GM12891 (cell line): Measurements from ENCODE around the gene PPIL4.

Source experiments
- POLR2A ChIP-seq: IDR thresholded peaks from 2 replicates; pipeline ENCODE4 v1.6.1; 2011; ENCODE audit warnings: low read depth, low read length, control low read depth
- TAF1 ChIP-seq: IDR thresholded peaks from 2 replicates; pipeline ENCODE4 v1.6.1; 2011; ENCODE audit warnings: low read depth, low read length, control low read depth

GRCh38 chr6:149558029-149558428 is 12.2 kb upstream of the PPIL4 start:
- TF ChIP-seq TAF1 (no peak), POLR2A (no peak)
